Ishikawa (cell line): ENCODE data around the gene CNNM1.

ENCODE experiments used
- CEBPB ChIP-seq: IDR thresholded peaks from 2 replicates; pipeline ENCODE4 v1.6.1; 2012
- CREB1 ChIP-seq: IDR thresholded peaks from 2 replicates; pipeline ENCODE4 v1.6.1; 2012; ENCODE audit warnings: low read depth
- EGR1 ChIP-seq: IDR thresholded peaks from 2 replicates; pipeline ENCODE4 v1.6.1; 2012
- EP300 ChIP-seq: IDR thresholded peaks from 2 replicates; pipeline ENCODE4 v1.6.1; 2012; ENCODE audit warnings: borderline replicate concordance
- FOXM1 ChIP-seq: IDR thresholded peaks from 2 replicates; pipeline ENCODE4 v1.6.1; 2012; ENCODE audit warnings: low read depth, borderline replicate concordance
- MAX ChIP-seq: IDR thresholded peaks from 2 replicates; pipeline ENCODE4 v1.6.1; 2012
- NFIC ChIP-seq: IDR thresholded peaks from 2 replicates; pipeline ENCODE4 v1.6.1; 2012
- RAD21 ChIP-seq: IDR thresholded peaks from 2 replicates; pipeline ENCODE4 v1.6.1; 2012; ENCODE audit warnings: low read depth
- REST ChIP-seq: IDR thresholded peaks from 2 replicates; pipeline ENCODE4 v1.6.1; 2012; ENCODE audit warnings: low read depth, mild to moderate bottlenecking
- TAF1 ChIP-seq: IDR thresholded peaks from 2 replicates; pipeline ENCODE4 v1.6.1; 2012; ENCODE audit warnings: low read depth, mild to moderate bottlenecking
- TCF12 ChIP-seq: IDR thresholded peaks from 2 replicates; pipeline ENCODE4 v1.6.1; 2012; ENCODE audit warnings: low read depth
- TEAD4 ChIP-seq: IDR thresholded peaks from 2 replicates; pipeline ENCODE4 v1.6.1; 2012
- USF1 ChIP-seq: IDR thresholded peaks from 2 replicates; pipeline ENCODE4 v1.6.1; 2012
- YY1 ChIP-seq: IDR thresholded peaks from 2 replicates; pipeline ENCODE4 v1.6.1; 2012; ENCODE audit warnings: low read depth
- ZBTB7A ChIP-seq: IDR thresholded peaks from 2 replicates; pipeline ENCODE4 v1.6.1; 2012; ENCODE audit warnings: low read depth

The CNNM1 gene

GRCh38 chr10:99365736-99366135, 36.6 kb downstream of the CNNM1 start:
- TF ChIP-seq MAX (no peak), NFIC (no peak), REST (no peak)

GRCh38 chr10:99366666-99367065, 37.5 kb downstream of the CNNM1 start:
- TF ChIP-seq YY1, result no peak
- no peak for TF ChIP-seq FOXM1
- no peak for TF ChIP-seq REST
- no peak for TF ChIP-seq EGR1
- TF ChIP-seq CREB1, result no peak
- TF ChIP-seq CEBPB, result no peak
- no peak for TF ChIP-seq MAX
- TF ChIP-seq EP300, result no peak
- no peak for TF ChIP-seq TCF12
- no peak for TF ChIP-seq TAF1
- TF ChIP-seq RAD21, result no peak
- no peak for TF ChIP-seq USF1
- TF ChIP-seq TEAD4, result no peak
- no peak for TF ChIP-seq NFIC
- no peak for TF ChIP-seq ZBTB7A

GRCh38 chr10:99368646-99369045, 39.5 kb downstream of the CNNM1 start:
- TF ChIP-seq TAF1, result no peak
- TF ChIP-seq ZBTB7A, result no peak
- no peak for TF ChIP-seq EP300
- no peak for TF ChIP-seq TCF12
- no peak for TF ChIP-seq FOXM1
- TF ChIP-seq EGR1, result no peak
- no peak for TF ChIP-seq MAX
- TF ChIP-seq YY1, result no peak
- no peak for TF ChIP-seq REST

- TF ChIP-seq USF1 (no peak), MAX (no peak), CREB1 (no peak), FOXM1 (no peak)
Measured at GRCh38 chr10:99369126-99369525, 40.0 kb downstream of the CNNM1 start.

- no peak for TF ChIP-seq YY1
- no peak for TF ChIP-seq NFIC
- no peak for TF ChIP-seq TEAD4
- TF ChIP-seq TCF12, result no peak
Measured at GRCh38 chr10:99369551-99369950, 40.4 kb downstream of the CNNM1 start.

- TF ChIP-seq EGR1 (no peak), RAD21 (peak; percentile 42), TCF12 (no peak)
Measured at GRCh38 chr10:99370993-99371392, 41.8 kb downstream of the CNNM1 start.
